ENCODE data around the gene CYB5B. TPM values are rescaled to one million over a fixed set of nuclear protein-coding genes. Genes with fewer than 3 reads are reported as not detected.

CYB5B gene
- total RNA-seq, 1 donor from 2014 or later = 39.2 TPM

- H3K36me3 ChIP-seq (ENCODE audit: control insufficient read depth, insufficient read depth, low read length) = no peaks in the 10 kb centered on the region
- DNase-seq (ENCODE audit: low read depth) (no peak), FAIRE-seq (no peak)
- TF ChIP-seq CTCF (IDR thresholded peaks at IDR 0.05; ENCODE audit: insufficient read depth, low read length, severe bottlenecking) = no peak
- no peaks in the 10 kb centered on the region for H3K27me3 ChIP-seq (ENCODE audit: control insufficient read depth, insufficient read depth, low read length)
- no peak overlapping the region for H3K4me3 ChIP-seq (ENCODE audit: low read depth, low read length)
Observed at GRCh38 chr16:69485361-69485760, 60.9 kb downstream of the CYB5B start.

- Histone ChIP-seq H3K27me3 (ENCODE audit: control insufficient read depth, insufficient read depth, low read length) (no peaks in the 10 kb centered on the region), H3K36me3 (ENCODE audit: control insufficient read depth, insufficient read depth, low read length) (no peaks in the 10 kb centered on the region), H3K4me3 (ENCODE audit: low read depth, low read length) (no peak overlapping the region)
- FAIRE-seq (no peak), DNase-seq (ENCODE audit: low read depth) (no peak)
- no peak for TF ChIP-seq CTCF (IDR thresholded peaks at IDR 0.05; ENCODE audit: insufficient read depth, low read length, severe bottlenecking)
Observed at GRCh38 chr16:69485816-69486215, 61.4 kb downstream of the CYB5B start.

- DNase-seq (ENCODE audit: low read depth) (no peak), FAIRE-seq (no peak)
- Histone ChIP-seq H3K36me3 (ENCODE audit: control insufficient read depth, insufficient read depth, low read length) (no peaks in the 10 kb centered on the region), H3K4me3 (ENCODE audit: low read depth, low read length) (no peak overlapping the region), H3K27me3 (ENCODE audit: control insufficient read depth, insufficient read depth, low read length) (no peaks in the 10 kb centered on the region)
- no peak for TF ChIP-seq CTCF (IDR thresholded peaks at IDR 0.05; ENCODE audit: insufficient read depth, low read length, severe bottlenecking)
Observed at GRCh38 chr16:69486272-69486671, 61.9 kb downstream of the CYB5B start.

- no peak for TF ChIP-seq CTCF (IDR thresholded peaks at IDR 0.05; ENCODE audit: insufficient read depth, low read length, severe bottlenecking)
- Histone ChIP-seq H3K36me3 (ENCODE audit: control insufficient read depth, insufficient read depth, low read length) (no peaks in the 10 kb centered on the region), H3K27me3 (ENCODE audit: control insufficient read depth, insufficient read depth, low read length) (no peaks in the 10 kb centered on the region), H3K4me3 (ENCODE audit: low read depth, low read length) (no peak overlapping the region)
- FAIRE-seq (no peak), DNase-seq (ENCODE audit: low read depth) (no peak)
Observed at GRCh38 chr16:69486724-69487123, 62.3 kb downstream of the CYB5B start.

- Histone ChIP-seq H3K36me3 (ENCODE audit: control insufficient read depth, insufficient read depth, low read length) (no peaks in the 10 kb centered on the region), H3K4me3 (ENCODE audit: low read depth, low read length) (no peak overlapping the region), H3K27me3 (ENCODE audit: control insufficient read depth, insufficient read depth, low read length) (no peaks in the 10 kb centered on the region)
- TF ChIP-seq CTCF (IDR thresholded peaks at IDR 0.05; ENCODE audit: insufficient read depth, low read length, severe bottlenecking) = no peak
- FAIRE-seq = no peak
- no peak for DNase-seq (ENCODE audit: low read depth)
Observed at GRCh38 chr16:69490707-69491324, 66.4 kb downstream of the CYB5B start.

GRCh38 chr16:69494991-69495392 lies 70.6 kb downstream of the CYB5B start:
- Histone ChIP-seq H3K27me3 (ENCODE audit: control insufficient read depth, insufficient read depth, low read length) (no peaks in the 10 kb centered on the region), H3K4me3 (ENCODE audit: low read depth, low read length) (no peak overlapping the region), H3K36me3 (ENCODE audit: control insufficient read depth, insufficient read depth, low read length) (no peaks in the 10 kb centered on the region)
- no peak for DNase-seq (ENCODE audit: low read depth)
- FAIRE-seq = no peak
- peak; percentile 40 for TF ChIP-seq CTCF (IDR thresholded peaks at IDR 0.05; ENCODE audit: insufficient read depth, low read length, severe bottlenecking)

Measured in bronchial epithelial cell (primary cell).